MCF 10A (cell line): ENCODE data around the gene FERD3L. TPM values are rescaled to one million over a fixed set of nuclear protein-coding genes. Genes with fewer than 3 reads are reported as not detected.
"Not testable (repeated sequence)": the region's sequence is repeated elsewhere in the genome, so short reads cannot be mapped to it uniquely, and the experiment has no call there.

ENCODE experiments used
- Bru-seq: library from RNA; stranded (reverse); fragments of 400-500 nt; gene quantifications from one replicate; lab custom pipeline; 2021; lab: Mats Ljungman, UMichigan
- BruChase-seq, 2 experiments: library from RNA; stranded (reverse); fragments of 400-500 nt; gene quantifications; one replicate each; lab custom pipeline; 2021; lab: Mats Ljungman, UMichigan
- BruUV-seq: library from RNA; stranded (reverse); fragments of 400-500 nt; replicated peaks from 2 replicates; lab custom pipeline; 2021; lab: Mats Ljungman, UMichigan
- CTCF ChIA-PET: fragments of 300-600 bp; sonication (Branson Sonifier 250); formaldehyde crosslinking; extraction: SDS; loops from one replicate; lab custom pipeline; 2021; ENCODE audit warnings: antibody characterized with exemption, inconsistent platforms; lab: Yijun Ruan, JAX
- POLR2A ChIA-PET: fragments of 300-600, 350-650 bp; sonication (Branson Sonifier 250); formaldehyde crosslinking; extraction: SDS; loops from one replicate; lab custom pipeline; 2020; ENCODE audit warnings: antibody characterized with exemption, inconsistent platforms; lab: Yijun Ruan, JAX
- DNase-seq: peaks from one replicate; pipeline ENCODE4 v3.0.0-alpha.2; 2018; ENCODE audit not compliant: unreplicated experiment
- H3K27ac Mint-ChIP-seq: one replicate; pipeline ENCODE4 v1.8.0; 2022; ENCODE audit warnings: mild to moderate bottlenecking, low read depth, mixed read lengths; ENCODE audit not compliant: unreplicated experiment
- H3K27me3 Mint-ChIP-seq: one replicate; pipeline ENCODE4 v1.8.0; 2022; ENCODE audit warnings: mixed read lengths; ENCODE audit not compliant: insufficient read depth, unreplicated experiment
- H3K36me3 Mint-ChIP-seq: one replicate; pipeline ENCODE4 v1.8.0; 2022; ENCODE audit warnings: mild to moderate bottlenecking, moderate library complexity, mixed read lengths; ENCODE audit not compliant: insufficient read depth, unreplicated experiment
- H3K4me1 Mint-ChIP-seq: one replicate; pipeline ENCODE4 v1.8.0; 2022; ENCODE audit warnings: mixed read lengths; ENCODE audit not compliant: insufficient read depth, unreplicated experiment
- H3K4me3 Mint-ChIP-seq: one replicate; pipeline ENCODE4 v1.8.0; 2022; ENCODE audit warnings: mild to moderate bottlenecking, moderate library complexity, mixed read lengths; ENCODE audit not compliant: unreplicated experiment
- H3K9me3 Mint-ChIP-seq: one replicate; pipeline ENCODE4 v1.8.0; 2022; ENCODE audit warnings: mixed read lengths; ENCODE audit not compliant: unreplicated experiment
- CTCF ChIP-seq: fragments of 200-600 bp; IDR thresholded peaks from one replicate; pipeline ENCODE4 v1.8.0; 2022; ENCODE audit warnings: antibody characterized with exemption, mild to moderate bottlenecking; ENCODE audit not compliant: unreplicated experiment
- intact Hi-C: fragments of 100-400 bp; cut with micrococcal nuclease; formaldehyde crosslinking; loops from 2 replicates; pipeline ENCODE4 v1.14.1; 2022
- long read RNA-seq: library from polyadenylated mRNA; stranded (forward); transcript quantifications from one replicate; pipeline ENCODE4 v2.0.0, GENCODE V29; 2022
- total RNA-seq: library from RNA; stranded (reverse); gene quantifications from 2 replicates; pipeline ENCODE4 v1.2.3, GENCODE V29; 2022

Gene FERD3L
- total RNA-seq: not detected in 2 replicates
- Bru-seq, nascent RNA: not detected
- BruChase-seq, experiment 1, labeled RNA remaining after a 6-hour chase: not detected
- BruChase-seq, experiment 2, labeled RNA remaining after a 2-hour chase: not detected
- long read RNA-seq: 0 reads

- H3K27me3 Mint-ChIP-seq: no peaks in the 10 kb centered on the region
- no peak within 1 kb of the TSS for H3K27ac Mint-ChIP-seq
- no peak for TF ChIP-seq CTCF
- POLR2A ChIA-PET: no interaction called here
- CTCF ChIA-PET: interaction anchor here (0.6 kb wide), 1 partner anchor 564 kb away, joined by 3 read pairs; no protein-coding TSS in a partner anchor
- intact Hi-C loops: no loop called here
- BruUV-seq: no TSS peak
- H3K36me3 Mint-ChIP-seq: no peaks in the 10 kb centered on the region
- no peaks in the 10 kb centered on the region for H3K9me3 Mint-ChIP-seq
- no peak within 1 kb of the TSS for H3K4me3 Mint-ChIP-seq
- peaks cover 5% of the 10 kb centered on the region for H3K4me1 Mint-ChIP-seq
- DNase-seq: no peak
These were observed at the start of gene FERD3L for GRCh38 chr7:19144661-19145433. TSS of gene FERD3L (minus strand) at chr7:19145421. CDS start at chr7:19145362, 59 bp downstream.

- H3K27ac Mint-ChIP-seq, H3K4me3 Mint-ChIP-seq, BruUV-seq, DNase-seq, CTCF ChIA-PET, H3K36me3 Mint-ChIP-seq, POLR2A ChIA-PET, intact Hi-C loops, H3K27me3 Mint-ChIP-seq, H3K4me1 Mint-ChIP-seq, H3K9me3 Mint-ChIP-seq: not testable (repeated sequence)
These were observed 49.2 kb upstream of the FERD3L start for GRCh38 chr7:19194417-19194816.

- Mint-ChIP-seq H3K36me3 (no peaks in the 10 kb centered on the region), H3K27me3 (no peaks in the 10 kb centered on the region), H3K27ac (no peak overlapping the region), H3K4me1 (peaks cover 6% of the 10 kb centered on the region), H3K9me3 (peaks cover 18% of the 10 kb centered on the region), H3K4me3 (no peak overlapping the region)
- BruUV-seq: no TSS peak
- DNase-seq: no peak
- CTCF ChIA-PET: no interaction called here
- TF ChIP-seq CTCF: no peak
- POLR2A ChIA-PET: interaction anchor here (0.6 to 0.7 kb wide), 2 partner anchors 73 to 645 kb away, joined by 3 to 4 read pairs; no protein-coding TSS in a partner anchor
- intact Hi-C loops: no loop called here
These were observed 36.4 kb upstream of the FERD3L start for GRCh38 chr7:19181634-19182033.

GRCh38 chr7:19178595-19178994, 33.4 kb upstream of the FERD3L start:
- intact Hi-C loops: no loop called here
- Mint-ChIP-seq H3K9me3 (peaks cover 7% of the 10 kb centered on the region), H3K27ac (no peak overlapping the region), H3K4me3 (no peak overlapping the region), H3K4me1 (peaks cover 6% of the 10 kb centered on the region), H3K27me3 (no peaks in the 10 kb centered on the region), H3K36me3 (no peaks in the 10 kb centered on the region)
- no peak for DNase-seq
- no peak for TF ChIP-seq CTCF
- BruUV-seq: no TSS peak
- POLR2A ChIA-PET: no interaction called here
- CTCF ChIA-PET: no interaction called here
